ENCODE data around the gene GADD45GIP1. TPM values are rescaled to one million over a fixed set of nuclear protein-coding genes. Genes with fewer than 3 reads are reported as not detected.

The GADD45GIP1 gene
- total RNA-seq, 1 donor from 2014 or later = 31.4 TPM

DNA sequence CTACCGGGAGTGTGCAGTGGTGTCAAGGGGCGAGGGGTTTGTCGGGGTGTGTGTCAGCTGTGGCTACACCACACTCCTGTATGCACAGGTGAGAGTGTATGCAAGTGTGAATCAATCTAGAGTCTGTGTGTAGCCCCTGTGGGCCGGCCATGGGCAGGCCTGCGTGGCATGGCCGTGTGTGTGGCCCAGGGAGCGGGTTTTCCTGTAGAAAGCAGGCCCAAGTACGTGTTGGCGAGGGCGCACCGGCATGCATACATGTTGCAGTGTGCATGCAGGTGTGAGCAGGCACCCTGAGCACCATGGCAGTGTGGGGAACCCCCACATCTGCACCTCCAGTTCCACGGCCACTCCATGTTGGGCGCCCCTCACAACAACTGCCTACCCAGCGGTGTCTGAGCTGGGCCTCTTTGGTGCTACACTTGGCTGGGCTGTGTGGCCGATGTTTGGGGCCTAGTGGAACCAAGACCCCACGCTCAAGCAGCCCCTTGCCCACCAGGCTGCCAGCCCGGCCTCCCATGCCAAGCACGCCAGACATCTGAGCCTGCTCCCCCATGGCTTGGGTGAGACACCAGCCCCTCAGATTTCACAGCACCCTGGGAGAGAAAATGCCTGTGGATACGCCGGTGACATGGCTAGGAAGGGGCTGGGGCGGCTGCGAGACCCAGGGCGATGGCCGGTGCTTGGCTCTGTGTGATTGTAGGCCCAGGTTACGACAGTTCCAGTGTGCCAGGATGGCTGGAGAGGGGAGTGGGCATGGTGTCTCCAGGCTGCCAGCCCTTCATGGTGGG, 40.4 kb upstream of the GADD45GIP1 start:
- intact Hi-C loops (cut with micrococcal nuclease) = loop anchor here (10.0 kb wide), 1 partner anchor 67 kb away; no protein-coding TSS in a partner anchor
- TF ChIP-seq, protein P1, sequence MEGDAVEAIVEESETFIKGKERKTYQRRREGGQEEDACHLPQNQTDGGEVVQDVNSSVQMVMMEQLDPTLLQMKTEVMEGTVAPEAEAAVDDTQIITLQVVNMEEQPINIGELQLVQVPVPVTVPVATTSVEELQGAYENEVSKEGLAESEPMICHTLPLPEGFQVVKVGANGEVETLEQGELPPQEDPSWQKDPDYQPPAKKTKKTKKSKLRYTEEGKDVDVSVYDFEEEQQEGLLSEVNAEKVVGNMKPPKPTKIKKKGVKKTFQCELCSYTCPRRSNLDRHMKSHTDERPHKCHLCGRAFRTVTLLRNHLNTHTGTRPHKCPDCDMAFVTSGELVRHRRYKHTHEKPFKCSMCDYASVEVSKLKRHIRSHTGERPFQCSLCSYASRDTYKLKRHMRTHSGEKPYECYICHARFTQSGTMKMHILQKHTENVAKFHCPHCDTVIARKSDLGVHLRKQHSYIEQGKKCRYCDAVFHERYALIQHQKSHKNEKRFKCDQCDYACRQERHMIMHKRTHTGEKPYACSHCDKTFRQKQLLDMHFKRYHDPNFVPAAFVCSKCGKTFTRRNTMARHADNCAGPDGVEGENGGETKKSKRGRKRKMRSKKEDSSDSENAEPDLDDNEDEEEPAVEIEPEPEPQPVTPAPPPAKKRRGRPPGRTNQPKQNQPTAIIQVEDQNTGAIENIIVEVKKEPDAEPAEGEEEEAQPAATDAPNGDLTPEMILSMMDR (IDR thresholded peaks at IDR 0.05; ENCODE audit: borderline replicate concordance) = no peak
- Histone ChIP-seq H3K4me3 (peak overlapping the region; percentile 85), H3K4me1 (peaks cover 61% of the 10 kb centered on the region), H3K36me3 (peaks cover 14% of the 10 kb centered on the region), H3K27ac (replicated peaks) (peak overlapping the region; percentile 89), H3K27me3 (ENCODE audit: low read depth) (no peaks in the 10 kb centered on the region), H3K9me3 (replicated peaks) (no peaks in the 10 kb centered on the region)
- DNase-seq = no peak

DNA sequence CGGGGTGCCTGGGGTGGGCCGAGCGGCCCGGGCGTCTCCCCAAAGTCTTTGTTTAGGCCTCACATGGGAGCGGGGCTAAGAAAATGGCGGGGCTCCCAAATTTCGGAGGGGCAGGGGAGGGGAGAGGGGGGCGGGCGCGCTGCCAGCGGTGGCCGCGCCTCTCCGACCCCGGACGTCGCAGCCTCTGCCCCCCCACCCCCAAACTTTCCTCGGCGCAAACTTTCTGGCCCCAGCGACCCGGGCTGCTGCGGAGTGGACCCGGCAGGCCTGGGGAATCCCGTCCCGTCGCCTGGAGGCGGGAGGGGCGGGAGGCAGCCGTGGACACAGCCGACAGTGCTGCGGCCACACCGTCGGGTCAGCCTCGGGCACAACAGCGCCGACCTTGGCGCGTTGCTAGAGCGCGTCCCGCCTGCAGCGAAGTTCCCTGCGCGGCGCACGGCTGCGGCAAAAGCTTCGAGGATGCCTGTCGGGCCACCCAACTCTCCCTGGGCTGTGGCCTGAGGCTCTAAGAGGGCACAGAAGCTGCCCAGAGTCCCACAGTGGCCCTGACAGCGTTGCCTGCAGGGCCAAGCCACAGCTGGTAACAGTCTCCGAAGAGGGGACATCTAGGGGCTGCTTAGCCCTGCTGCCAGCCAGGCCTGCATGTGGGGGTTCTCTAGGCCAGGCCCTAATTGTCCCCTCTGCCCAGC, 39.5 kb upstream of the GADD45GIP1 start:
- no peaks in the 10 kb centered on the region for H3K9me3 ChIP-seq (replicated peaks)
- H3K36me3 ChIP-seq = peaks cover 14% of the 10 kb centered on the region
- no peak for DNase-seq
- TF ChIP-seq, protein P1 (IDR thresholded peaks at IDR 0.05; ENCODE audit: borderline replicate concordance) = no peak
- H3K4me1 ChIP-seq = peaks cover 55% of the 10 kb centered on the region
- intact Hi-C loops (cut with micrococcal nuclease) = loop anchor here (10.0 kb wide), 1 partner anchor 68 kb away; no protein-coding TSS in a partner anchor
- H3K27me3 ChIP-seq (ENCODE audit: low read depth) = no peaks in the 10 kb centered on the region
- peak overlapping the region; percentile 85 for H3K4me3 ChIP-seq
- H3K27ac ChIP-seq (replicated peaks) = peak overlapping the region; percentile 89

DNA sequence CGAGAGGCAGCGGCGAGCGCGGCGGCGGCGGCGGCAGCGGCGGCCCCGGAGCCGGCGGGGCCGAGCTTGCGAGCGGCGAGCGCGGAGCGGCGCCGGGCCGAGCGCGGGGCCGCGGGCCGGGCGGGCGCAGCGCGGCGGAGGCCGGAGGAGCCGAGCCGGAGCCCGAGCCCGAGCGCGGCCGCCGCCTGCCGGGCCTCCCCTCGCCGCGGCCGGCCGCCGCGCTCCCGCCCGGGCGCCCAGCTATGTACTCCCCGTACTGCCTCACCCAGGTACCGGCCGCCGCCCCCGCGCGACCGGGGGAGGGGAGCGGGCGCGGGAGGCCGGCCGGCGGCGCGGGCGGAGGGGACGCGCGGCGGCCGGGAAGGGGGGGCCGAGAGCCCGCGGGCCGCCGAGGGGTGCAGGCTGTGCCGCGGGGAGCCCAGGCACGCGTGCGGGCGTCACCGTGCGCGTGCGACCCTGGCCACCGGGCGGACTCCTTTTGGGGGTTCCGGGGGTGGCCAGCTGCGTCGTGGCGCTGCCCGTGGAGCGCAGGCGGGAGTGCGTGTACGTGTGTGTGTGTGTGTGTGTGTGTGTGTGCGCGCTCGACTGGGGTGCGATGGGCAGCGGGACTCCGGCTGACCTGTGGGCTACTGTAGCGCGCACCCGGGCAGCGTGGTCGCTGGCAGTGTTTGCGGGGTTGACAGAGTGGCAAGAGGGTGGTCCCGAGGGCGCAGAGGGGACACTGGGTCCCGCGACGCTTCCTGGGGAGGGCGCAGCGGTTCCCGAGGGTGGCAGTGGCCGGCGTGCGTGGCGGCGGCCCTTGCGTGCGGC, 38.8 kb upstream of the GADD45GIP1 start:
- Histone ChIP-seq H3K36me3 (peaks cover 14% of the 10 kb centered on the region), H3K27me3 (ENCODE audit: low read depth) (no peaks in the 10 kb centered on the region), H3K4me3 (peak overlapping the region; percentile 85), H3K4me1 (peaks cover 47% of the 10 kb centered on the region), H3K27ac (replicated peaks) (peak overlapping the region; percentile 89), H3K9me3 (replicated peaks) (no peaks in the 10 kb centered on the region)
- DNase-seq = no peak
- intact Hi-C loops (cut with micrococcal nuclease) = loop anchor here (10.0 kb wide), 1 partner anchor 69 kb away; no protein-coding TSS in a partner anchor
- TF ChIP-seq, protein P1 (IDR thresholded peaks at IDR 0.05; ENCODE audit: borderline replicate concordance) = no peak

DNA sequence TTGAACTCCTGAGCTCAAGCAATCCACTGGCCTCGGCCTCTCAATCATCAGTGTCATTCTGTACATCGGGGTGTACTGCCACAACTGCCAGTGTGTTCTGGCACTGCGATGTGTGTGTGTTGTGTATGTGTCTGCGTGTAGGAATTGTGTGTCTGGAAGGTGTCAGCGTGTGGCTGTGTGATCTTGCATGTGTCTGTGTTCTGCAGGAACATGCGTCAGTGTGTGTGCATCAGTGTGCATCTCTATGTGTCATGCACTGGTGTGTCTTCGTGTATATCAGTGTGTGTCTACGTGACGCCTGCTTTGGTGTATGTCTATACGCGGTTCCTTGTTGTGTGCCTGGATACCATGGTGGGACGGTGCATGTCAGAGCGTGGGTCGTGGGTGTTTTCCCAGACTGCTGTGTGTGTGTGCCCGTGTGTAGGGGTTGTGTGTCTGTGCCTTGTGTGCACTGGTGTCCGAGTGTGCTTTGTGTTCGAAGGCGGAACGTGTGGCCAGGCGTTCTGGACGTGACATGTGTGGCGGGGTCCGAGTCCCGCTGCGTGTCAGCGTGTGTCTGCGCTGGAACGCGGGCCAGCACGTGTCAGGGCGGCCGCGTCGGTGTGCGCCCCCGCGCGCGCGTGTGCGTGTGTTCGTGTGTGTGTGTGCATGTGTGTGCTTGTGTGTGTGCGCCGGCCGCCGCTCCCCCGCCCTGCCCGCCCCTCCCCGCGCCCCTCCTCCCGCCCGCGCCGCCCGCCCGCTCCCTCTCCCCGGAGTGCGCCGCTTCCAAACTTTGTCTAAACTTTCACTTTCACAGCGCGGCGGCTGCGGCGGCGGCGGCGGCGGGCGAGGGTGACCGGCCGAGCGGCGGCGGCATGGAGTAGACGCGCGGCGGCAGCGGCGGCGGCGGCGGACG, 37.9 kb upstream of the GADD45GIP1 start, which contains the start of gene NFIX:
NFIX (plus strand) TSS at position 775 of the 895 bp plus-strand sequence. CDS start 363 bp downstream, outside the sequence.
- Histone ChIP-seq H3K27ac (replicated peaks) (peak within 1 kb of the TSS; percentile 89), H3K4me1 (peaks cover 39% of the 10 kb centered on the region), H3K4me3 (peak within 1 kb of the TSS; percentile 85), H3K9me3 (replicated peaks) (no peaks in the 10 kb centered on the region), H3K27me3 (ENCODE audit: low read depth) (no peaks in the 10 kb centered on the region), H3K36me3 (peaks cover 14% of the 10 kb centered on the region)
- intact Hi-C loops (cut with micrococcal nuclease) = loop anchor here (10.0 kb wide), 1 partner anchor 70 kb away; no protein-coding TSS in a partner anchor
- peak; percentile 81 for DNase-seq
- TF ChIP-seq, protein P1 (IDR thresholded peaks at IDR 0.05; ENCODE audit: borderline replicate concordance) = no peak
